HepG2 (cell line): Measurements from ENCODE around the gene C19orf47. TPM values are rescaled to one million over a fixed set of nuclear protein-coding genes. Genes with fewer than 3 reads are reported as not detected.

ENCODE experiments used
- ATF7-NPFF ChIP-seq: sonication (generic); formaldehyde crosslinking; IDR thresholded peaks from 2 replicates; pipeline ENCODE4 v1.8.1; 2023; ENCODE audit warnings: mild to moderate bottlenecking, low read depth, missing genetic modification reagents, moderate library complexity
- DBP ChIP-seq: sonication (generic); formaldehyde crosslinking; IDR thresholded peaks from 2 replicates; pipeline ENCODE4 v1.4.0; 2020; ENCODE audit warnings: missing genetic modification reagents; ENCODE audit errors: not compliant biosample characterization
- HMGA1 ChIP-seq: sonication (generic); formaldehyde crosslinking; conservative IDR thresholded peaks from 2 replicates; pipeline ENCODE4 v1.4.0; 2020; ENCODE audit warnings: missing genetic modification reagents
- HMGXB3 ChIP-seq: sonication (generic); formaldehyde crosslinking; IDR thresholded peaks from 2 replicates; pipeline ENCODE4 v1.4.0; 2020; ENCODE audit warnings: missing genetic modification reagents, borderline replicate concordance
- PAXIP1 ChIP-seq: sonication (generic); formaldehyde crosslinking; conservative IDR thresholded peaks from 2 replicates; pipeline ENCODE4 v1.4.0; 2020; ENCODE audit warnings: mild to moderate bottlenecking, missing genetic modification reagents, moderate library complexity
- POLR2AphosphoS5 ChIP-seq: IDR thresholded peaks from 2 replicates; pipeline ENCODE4 v1.6.1; 2012; ENCODE audit warnings: low read depth, low read length
- RXRA ChIP-seq: sonication (generic); formaldehyde crosslinking; IDR thresholded peaks from 2 replicates; pipeline ENCODE4 v1.5.1; 2020; ENCODE audit warnings: missing genetic modification reagents
- SAFB2 ChIP-seq: sonication (generic); formaldehyde crosslinking; IDR thresholded peaks from 2 replicates; pipeline ENCODE4 v1.5.1; 2020; ENCODE audit warnings: missing genetic modification reagents, low read depth, mild to moderate bottlenecking, borderline replicate concordance
- TIGD3 ChIP-seq: sonication (generic); formaldehyde crosslinking; IDR thresholded peaks from 2 replicates; pipeline ENCODE4 v1.5.1; 2020; ENCODE audit warnings: mild to moderate bottlenecking, missing genetic modification reagents, borderline replicate concordance
- ZFP90 ChIP-seq: sonication (generic); formaldehyde crosslinking; IDR thresholded peaks from 2 replicates; pipeline ENCODE4 v1.8.0; 2022; ENCODE audit warnings: missing genetic modification reagents, mild to moderate bottlenecking, inconsistent platforms, borderline replicate concordance
- ZNF329 ChIP-seq: sonication (generic); formaldehyde crosslinking; IDR thresholded peaks from 2 replicates; pipeline ENCODE4 v1.9.0; 2021; ENCODE audit warnings: low read depth, mild to moderate bottlenecking, missing genetic modification reagents
- ZNF430 ChIP-seq: sonication (generic); formaldehyde crosslinking; IDR thresholded peaks from 2 replicates; pipeline ENCODE4 v1.9.0; 2021; ENCODE audit warnings: mild to moderate bottlenecking, missing genetic modification reagents
- ZNF530 ChIP-seq: sonication (generic); formaldehyde crosslinking; IDR thresholded peaks from 2 replicates; pipeline ENCODE4 v1.5.0; 2020; ENCODE audit warnings: low read depth, mild to moderate bottlenecking, missing genetic modification reagents
- ZNF652 ChIP-seq: IDR thresholded peaks from 2 replicates; pipeline ENCODE4 v1.6.1; 2016; ENCODE audit warnings: low read depth, borderline replicate concordance
- ZNF788 ChIP-seq: sonication (generic); formaldehyde crosslinking; IDR thresholded peaks from 2 replicates; pipeline ENCODE4 v1.5.0; 2020; ENCODE audit warnings: mild to moderate bottlenecking, missing genetic modification reagents, borderline replicate concordance
- polyA plus RNA-seq, 8 experiments: library from polyadenylated mRNA; depleted of rRNA in 3 of 8; stranded (reverse) in 7 of 8; unstranded in 1 of 8; fragments of >200 nt; fragmentation: Illumina TruSeq in 4 of 8; extraction: Trizol in 4 of 8; gene quantifications; 2 replicates each; pipeline versions ENCODE4 v1.2.1 to v1.2.3, GENCODE V29; 2011 to 2016; ENCODE audit warnings: low read depth in 4 of 8, missing spikeins in 1 of 8, mixed read lengths in 1 of 8; ENCODE audit not compliant: insufficient read depth in 1 of 8
- total RNA-seq, 5 experiments: library from RNA; depleted of rRNA; stranded (reverse); fragments of >200 nt; fragmentation: Illumina TruSeq; extraction: Trizol; gene quantifications; 2 replicates each; pipeline ENCODE4 v1.2.3, GENCODE V29; 2016; ENCODE audit warnings: low read depth in 1 of 5
- TF ChIP-seq, protein P1 (sequence below): IDR thresholded peaks from 2 replicates; pipeline ENCODE4 v1.6.1; 2016; ENCODE audit warnings: mild to moderate bottlenecking

Gene C19orf47
- total and polyA plus RNA-seq, 2 of the 13 experiments (the other 11 are each of a cell fraction or from before 2014, with no cell fraction given) = 8.1 to 10.6 TPM

GRCh38 chr19:40348125-40348913 lies at the start of gene C19orf47, which contains the start of gene PLD3 (continued):
- peak; percentile 71 for TF ChIP-seq PAXIP1 (CRISPR knock-in tag)
- peak; percentile 62 for TF ChIP-seq RXRA (CRISPR knock-in tag)
- no peak for TF ChIP-seq ZNF530
- no peak for TF ChIP-seq DBP (CRISPR knock-in tag)
- TF ChIP-seq HMGXB3 (CRISPR knock-in tag) = peak; percentile 1; the same call in 1 of the 2 replicates
- TF ChIP-seq POLR2AphosphoS5 = peak; percentile 92
- peak; percentile 61; the same call in 1 of the 2 replicates for TF ChIP-seq ATF7-NPFF (CRISPR knock-in tag)
- TF ChIP-seq ZNF652 (CRISPR knock-in tag) = peak; percentile 33; the same call in 1 of the 2 replicates
- TF ChIP-seq ZNF788 (CRISPR knock-in tag) = peak; percentile 83
- no peak for TF ChIP-seq ZNF430 (CRISPR knock-in tag)
- TF ChIP-seq TIGD3 (CRISPR knock-in tag) = no peak
- TF ChIP-seq, protein P1, sequence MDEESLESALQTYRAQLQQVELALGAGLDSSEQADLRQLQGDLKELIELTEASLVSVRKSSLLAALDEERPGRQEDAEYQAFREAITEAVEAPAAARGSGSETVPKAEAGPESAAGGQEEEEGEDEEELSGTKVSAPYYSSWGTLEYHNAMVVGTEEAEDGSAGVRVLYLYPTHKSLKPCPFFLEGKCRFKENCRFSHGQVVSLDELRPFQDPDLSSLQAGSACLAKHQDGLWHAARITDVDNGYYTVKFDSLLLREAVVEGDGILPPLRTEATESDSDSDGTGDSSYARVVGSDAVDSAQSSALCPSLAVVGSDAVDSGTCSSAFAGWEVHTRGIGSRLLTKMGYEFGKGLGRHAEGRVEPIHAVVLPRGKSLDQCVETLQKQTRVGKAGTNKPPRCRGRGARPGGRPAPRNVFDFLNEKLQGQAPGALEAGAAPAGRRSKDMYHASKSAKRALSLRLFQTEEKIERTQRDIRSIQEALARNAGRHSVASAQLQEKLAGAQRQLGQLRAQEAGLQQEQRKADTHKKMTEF = peak; percentile 64
- TF ChIP-seq SAFB2 (CRISPR knock-in tag) = no peak; the same call in 1 of the 2 replicates
- TF ChIP-seq ZFP90 (CRISPR knock-in tag) = peak; percentile 84; the same call in 1 of the 2 replicates
- TF ChIP-seq ZNF329 (CRISPR knock-in tag) = peak; percentile 100
- TF ChIP-seq HMGA1 = no peak
